ENCODE results near the gene NCOA1. TPM values are rescaled to one million over a fixed set of nuclear protein-coding genes. Genes with fewer than 3 reads are reported as not detected.

The NCOA1 gene
- total RNA-seq, 1 experiment from 2014 or later = 27.5 TPM

GRCh38 chr2:24493713-24494112 is 2.7 kb downstream of the NCOA1 start:
- Histone ChIP-seq H3K9me3 (ENCODE audit: low read depth, low read length, poor library complexity, severe bottlenecking) (no peaks in the 10 kb centered on the region), H3K27me3 (replicated peaks; ENCODE audit: insufficient read depth, low read depth, low read length, poor library complexity) (no peaks in the 10 kb centered on the region), H3K27ac (ENCODE audit: low read depth, low read length, poor library complexity, severe bottlenecking) (peak overlapping the region; percentile 77), H3K36me3 (ENCODE audit: insufficient read depth, low read length, poor library complexity, severe bottlenecking) (no peaks in the 10 kb centered on the region), H3K4me3 (ENCODE audit: low read depth, low read length, poor library complexity, severe bottlenecking) (peak overlapping the region; percentile 84), H3K4me1 (ENCODE audit: insufficient read depth, low read length, poor library complexity, severe bottlenecking) (peaks cover 52% of the 10 kb centered on the region)
- peak; percentile 86 for DNase-seq (ENCODE audit: low spot score)
- intact Hi-C loops (cut with micrococcal nuclease; ENCODE audit: unreplicated experiment) = loop anchor here (5.0 to 10.0 kb wide), 3 partner anchors 56 to 331 kb away; no protein-coding TSS in a partner anchor
- TSS peak; percentile 28 for BruUV-seq (replicated peaks)
- ChIA-PET POLR2A (ENCODE audit: low non-redundant PET) (interaction anchor here (0.7 kb wide), 1 partner anchor 107 kb away, joined by 7 read pairs; no protein-coding TSS in a partner anchor), CTCF (no interaction called here)
- TF ChIP-seq EZH2 (IDR thresholded peaks at IDR 0.05; ENCODE audit: borderline replicate concordance, low read depth, low read length, poor library complexity, severe bottlenecking) (no peak), CTCF (conservative IDR thresholded peaks at IDR 0.05; ENCODE audit: low read depth, low read length) (no peak)

DNA sequence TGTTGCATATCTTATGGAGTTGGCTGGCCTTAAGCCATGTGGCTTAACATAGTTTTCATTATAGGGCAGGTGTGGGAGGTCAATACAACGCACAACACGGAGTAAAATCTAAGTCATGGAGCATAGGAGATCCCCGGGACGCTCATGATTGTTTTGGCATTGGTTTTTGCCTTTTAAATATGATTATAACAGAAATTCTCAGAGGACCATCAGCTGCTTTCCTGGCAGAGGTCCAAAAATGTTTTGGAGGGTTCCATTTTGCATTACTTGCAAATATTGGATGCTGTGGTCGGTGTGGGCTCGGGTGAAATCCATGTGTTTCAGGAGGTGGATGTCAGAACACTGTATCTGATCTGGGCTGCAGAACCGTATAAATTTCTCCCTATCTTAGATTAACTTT is 3.4 kb downstream of the NCOA1 start:
- intact Hi-C loops (cut with micrococcal nuclease; ENCODE audit: unreplicated experiment) = loop anchor here (5.0 to 10.0 kb wide), 3 partner anchors 57 to 330 kb away; no protein-coding TSS in a partner anchor
- Histone ChIP-seq H3K27ac (ENCODE audit: low read depth, low read length, poor library complexity, severe bottlenecking) (peak overlapping the region; percentile 77), H3K4me3 (ENCODE audit: low read depth, low read length, poor library complexity, severe bottlenecking) (peak overlapping the region; percentile 84), H3K36me3 (ENCODE audit: insufficient read depth, low read length, poor library complexity, severe bottlenecking) (no peaks in the 10 kb centered on the region), H3K4me1 (ENCODE audit: insufficient read depth, low read length, poor library complexity, severe bottlenecking) (peaks cover 49% of the 10 kb centered on the region), H3K9me3 (ENCODE audit: low read depth, low read length, poor library complexity, severe bottlenecking) (no peaks in the 10 kb centered on the region), H3K27me3 (replicated peaks; ENCODE audit: insufficient read depth, low read depth, low read length, poor library complexity) (no peaks in the 10 kb centered on the region)
- no peak for TF ChIP-seq EZH2 (IDR thresholded peaks at IDR 0.05; ENCODE audit: borderline replicate concordance, low read depth, low read length, poor library complexity, severe bottlenecking)
- TF ChIP-seq CTCF (conservative IDR thresholded peaks at IDR 0.05; ENCODE audit: low read depth, low read length) = no peak
- BruUV-seq (replicated peaks) = no TSS peak
- POLR2A ChIA-PET (ENCODE audit: low non-redundant PET) = no interaction called here
- CTCF ChIA-PET = no interaction called here
- peak; percentile 14 for DNase-seq (ENCODE audit: low spot score)

- peaks cover 39% of the 10 kb centered on the region for H3K4me1 ChIP-seq (ENCODE audit: insufficient read depth, low read length, poor library complexity, severe bottlenecking)
- no peaks in the 10 kb centered on the region for H3K9me3 ChIP-seq (ENCODE audit: low read depth, low read length, poor library complexity, severe bottlenecking)
- CTCF ChIA-PET = interaction anchor here (0.6 kb wide), 1 partner anchor 333 kb away, joined by 11 read pairs; no protein-coding TSS in a partner anchor
- TF ChIP-seq EZH2 (IDR thresholded peaks at IDR 0.05; ENCODE audit: borderline replicate concordance, low read depth, low read length, poor library complexity, severe bottlenecking) = no peak
- TF ChIP-seq CTCF (conservative IDR thresholded peaks at IDR 0.05; ENCODE audit: low read depth, low read length) = no peak
- POLR2A ChIA-PET (ENCODE audit: low non-redundant PET) = no interaction called here
- no peak overlapping the region for H3K4me3 ChIP-seq (ENCODE audit: low read depth, low read length, poor library complexity, severe bottlenecking)
- H3K27ac ChIP-seq (ENCODE audit: low read depth, low read length, poor library complexity, severe bottlenecking) = no peak overlapping the region
- no peaks in the 10 kb centered on the region for H3K27me3 ChIP-seq (replicated peaks; ENCODE audit: insufficient read depth, low read depth, low read length, poor library complexity)
- DNase-seq (ENCODE audit: low spot score) = no peak
- no peaks in the 10 kb centered on the region for H3K36me3 ChIP-seq (ENCODE audit: insufficient read depth, low read length, poor library complexity, severe bottlenecking)
- BruUV-seq (replicated peaks) = no TSS peak
- intact Hi-C loops (cut with micrococcal nuclease; ENCODE audit: unreplicated experiment) = loop anchor here (10.0 kb wide), 1 partner anchor 329 kb away; no protein-coding TSS in a partner anchor
These were observed 4.4 kb downstream of the NCOA1 start for GRCh38 chr2:24495451-24495850.

Measured in A673 (cell line).